ENCODE results near the gene CTXND1.

The CTXND1 gene

GRCh38 chr15:80211976-80212375, 40.0 kb downstream of the CTXND1 start:
- TF ChIP-seq REST (IDR thresholded peaks at IDR 0.05; ENCODE audit: insufficient read depth in 1 of 2, low read depth in 2 of 2, low read length in 2 of 2) (no peak), TAF1 (IDR thresholded peaks at IDR 0.05; ENCODE audit: borderline replicate concordance, insufficient read depth, low read length) (no peak), FOXP2 (optimal IDR thresholded peaks at IDR 0.05; ENCODE audit: borderline replicate concordance, extremely low read depth, extremely low read length, insufficient read depth) (no peak), POLR2AphosphoS5 (IDR thresholded peaks at IDR 0.05; ENCODE audit: low read depth, low read length) (no peak), SIN3A (IDR thresholded peaks at IDR 0.05; ENCODE audit: borderline replicate concordance, insufficient read depth, low read length) (no peak)

- TF ChIP-seq REST (IDR thresholded peaks at IDR 0.05; ENCODE audit: insufficient read depth in 1 of 2, low read depth in 2 of 2, low read length in 2 of 2) (no peak), POLR2AphosphoS5 (IDR thresholded peaks at IDR 0.05; ENCODE audit: low read depth, low read length) (no peak), TAF1 (IDR thresholded peaks at IDR 0.05; ENCODE audit: borderline replicate concordance, insufficient read depth, low read length) (no peak), SIN3A (IDR thresholded peaks at IDR 0.05; ENCODE audit: borderline replicate concordance, insufficient read depth, low read length) (no peak), FOXP2 (optimal IDR thresholded peaks at IDR 0.05; ENCODE audit: borderline replicate concordance, extremely low read depth, extremely low read length, insufficient read depth) (no peak)
Observed at GRCh38 chr15:80210611-80211573, 41.1 kb downstream of the CTXND1 start.

GRCh38 chr15:80208758-80209734, 43.0 kb downstream of the CTXND1 start:
- no peak for TF ChIP-seq REST (IDR thresholded peaks at IDR 0.05; ENCODE audit: insufficient read depth in 1 of 2, low read depth in 2 of 2, low read length in 2 of 2)
- no peak for TF ChIP-seq SIN3A (IDR thresholded peaks at IDR 0.05; ENCODE audit: borderline replicate concordance, insufficient read depth, low read length)
- TF ChIP-seq TAF1 (IDR thresholded peaks at IDR 0.05; ENCODE audit: borderline replicate concordance, insufficient read depth, low read length), result no peak
- no peak for TF ChIP-seq POLR2AphosphoS5 (IDR thresholded peaks at IDR 0.05; ENCODE audit: low read depth, low read length)
- TF ChIP-seq FOXP2 (optimal IDR thresholded peaks at IDR 0.05; ENCODE audit: borderline replicate concordance, extremely low read depth, extremely low read length, insufficient read depth), result no peak

- TF ChIP-seq POLR2AphosphoS5 (IDR thresholded peaks at IDR 0.05; ENCODE audit: low read depth, low read length) (no peak), REST (IDR thresholded peaks at IDR 0.05; ENCODE audit: insufficient read depth in 1 of 2, low read depth in 2 of 2, low read length in 2 of 2) (no peak), FOXP2 (optimal IDR thresholded peaks at IDR 0.05; ENCODE audit: borderline replicate concordance, extremely low read depth, extremely low read length, insufficient read depth) (no peak), TAF1 (IDR thresholded peaks at IDR 0.05; ENCODE audit: borderline replicate concordance, insufficient read depth, low read length) (no peak), SIN3A (IDR thresholded peaks at IDR 0.05; ENCODE audit: borderline replicate concordance, insufficient read depth, low read length) (no peak)
Observed at GRCh38 chr15:80207887-80208286, 44.1 kb downstream of the CTXND1 start.

Measured in PFSK-1 (cell line).